Hepatocyte (in vitro differentiated cells): Measurements from ENCODE around the gene CORO2A.

ENCODE experiments used
- EZH2 ChIP-seq: fragments of 200-600 bp; sonication (generic); IDR thresholded peaks from 2 replicates; pipeline ENCODE4 v1.6.1; 2016; ENCODE audit warnings: antibody characterized with exemption, mild to moderate bottlenecking, borderline replicate concordance
- TF ChIP-seq, protein P1 (sequence below): fragments of 200-600 bp; sonication (generic); IDR thresholded peaks from 2 replicates; pipeline ENCODE4 v1.5.1; 2016; ENCODE audit warnings: antibody characterized with exemption, mild to moderate bottlenecking; ENCODE audit not compliant: poor library complexity

DNA sequence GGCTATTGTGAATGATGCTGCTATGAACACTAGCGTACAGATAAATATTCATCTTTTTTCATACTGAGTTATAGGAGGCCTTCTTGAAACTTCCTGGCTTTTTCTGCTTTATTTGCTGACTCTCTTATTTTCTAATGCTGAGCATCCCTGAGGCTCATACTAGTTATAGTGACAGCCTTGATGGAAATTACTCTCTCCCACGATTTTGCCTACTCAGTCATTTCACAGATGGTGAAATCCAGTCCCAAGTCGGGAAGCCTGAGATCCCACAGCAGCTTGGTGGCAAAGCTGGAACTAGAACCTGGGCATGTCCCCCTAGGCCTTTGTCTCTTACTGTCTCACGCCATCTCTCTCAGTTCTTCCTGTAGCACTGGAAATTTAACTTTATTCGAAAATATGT lies 113.5 kb downstream of the CORO2A start:
- TF ChIP-seq, protein P1, sequence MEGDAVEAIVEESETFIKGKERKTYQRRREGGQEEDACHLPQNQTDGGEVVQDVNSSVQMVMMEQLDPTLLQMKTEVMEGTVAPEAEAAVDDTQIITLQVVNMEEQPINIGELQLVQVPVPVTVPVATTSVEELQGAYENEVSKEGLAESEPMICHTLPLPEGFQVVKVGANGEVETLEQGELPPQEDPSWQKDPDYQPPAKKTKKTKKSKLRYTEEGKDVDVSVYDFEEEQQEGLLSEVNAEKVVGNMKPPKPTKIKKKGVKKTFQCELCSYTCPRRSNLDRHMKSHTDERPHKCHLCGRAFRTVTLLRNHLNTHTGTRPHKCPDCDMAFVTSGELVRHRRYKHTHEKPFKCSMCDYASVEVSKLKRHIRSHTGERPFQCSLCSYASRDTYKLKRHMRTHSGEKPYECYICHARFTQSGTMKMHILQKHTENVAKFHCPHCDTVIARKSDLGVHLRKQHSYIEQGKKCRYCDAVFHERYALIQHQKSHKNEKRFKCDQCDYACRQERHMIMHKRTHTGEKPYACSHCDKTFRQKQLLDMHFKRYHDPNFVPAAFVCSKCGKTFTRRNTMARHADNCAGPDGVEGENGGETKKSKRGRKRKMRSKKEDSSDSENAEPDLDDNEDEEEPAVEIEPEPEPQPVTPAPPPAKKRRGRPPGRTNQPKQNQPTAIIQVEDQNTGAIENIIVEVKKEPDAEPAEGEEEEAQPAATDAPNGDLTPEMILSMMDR: no peak
- no peak for TF ChIP-seq EZH2
